HG02943 (cell line): ENCODE results near the gene TNP2.

Experiments used
- ATAC-seq: cut with Tn5 transposase; IDR thresholded peaks from one replicate; pipeline ENCODE4 v1.9.1; 2021; ENCODE audit warnings: mild to moderate bottlenecking, low read depth, moderate library complexity; ENCODE audit not compliant: unreplicated experiment

TNP2 gene

DNA sequence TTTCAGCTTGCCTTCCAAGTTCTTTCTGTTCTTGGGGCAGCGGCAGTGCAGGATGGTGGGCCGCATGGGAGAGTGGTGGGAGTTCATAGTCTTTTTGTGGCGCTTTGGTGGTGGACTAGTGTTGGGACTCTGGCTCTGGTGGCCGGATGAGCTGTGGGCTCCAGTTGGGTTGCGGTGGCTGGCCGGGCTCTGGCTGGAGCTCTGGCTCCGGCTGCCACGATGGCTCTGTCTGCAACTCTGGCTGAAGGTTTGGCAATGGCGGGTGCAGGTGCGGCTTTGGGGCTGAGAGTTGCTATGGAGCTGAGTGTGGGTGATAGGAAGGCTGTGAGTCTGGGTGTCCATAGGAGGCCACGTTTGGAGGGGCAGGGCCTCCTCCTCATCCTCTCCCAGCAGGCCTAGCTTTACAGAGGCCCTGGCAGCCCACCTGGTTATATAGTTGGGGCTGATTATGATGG is at the start of gene TNP2:
Gene TNP2 (minus strand): TSS at position 405 of the 455 bp plus-strand sequence. CDS start 63 bp downstream, at position 342.
- no peak for ATAC-seq

DNA sequence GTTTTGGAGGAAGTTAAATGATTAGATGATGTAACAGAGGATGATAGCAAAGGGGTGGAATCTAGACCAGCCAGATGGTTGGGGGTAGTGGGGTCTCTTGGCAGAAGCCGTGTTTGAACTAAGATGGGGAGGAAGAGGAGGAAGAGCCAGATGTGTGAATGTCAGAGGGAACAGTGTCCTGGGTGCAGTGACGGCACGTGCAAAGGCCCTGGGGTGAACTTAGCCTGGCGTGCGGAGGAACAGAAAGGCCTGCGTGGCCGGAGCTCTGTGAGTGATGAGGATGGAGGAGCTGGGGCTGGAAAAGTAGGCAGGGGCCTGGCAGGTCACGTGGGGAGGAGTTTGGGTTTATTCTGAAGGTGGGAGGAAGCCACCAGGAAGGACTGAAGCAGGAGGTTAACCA is 49.7 kb upstream of the TNP2 start:
- no peak for ATAC-seq

DNA sequence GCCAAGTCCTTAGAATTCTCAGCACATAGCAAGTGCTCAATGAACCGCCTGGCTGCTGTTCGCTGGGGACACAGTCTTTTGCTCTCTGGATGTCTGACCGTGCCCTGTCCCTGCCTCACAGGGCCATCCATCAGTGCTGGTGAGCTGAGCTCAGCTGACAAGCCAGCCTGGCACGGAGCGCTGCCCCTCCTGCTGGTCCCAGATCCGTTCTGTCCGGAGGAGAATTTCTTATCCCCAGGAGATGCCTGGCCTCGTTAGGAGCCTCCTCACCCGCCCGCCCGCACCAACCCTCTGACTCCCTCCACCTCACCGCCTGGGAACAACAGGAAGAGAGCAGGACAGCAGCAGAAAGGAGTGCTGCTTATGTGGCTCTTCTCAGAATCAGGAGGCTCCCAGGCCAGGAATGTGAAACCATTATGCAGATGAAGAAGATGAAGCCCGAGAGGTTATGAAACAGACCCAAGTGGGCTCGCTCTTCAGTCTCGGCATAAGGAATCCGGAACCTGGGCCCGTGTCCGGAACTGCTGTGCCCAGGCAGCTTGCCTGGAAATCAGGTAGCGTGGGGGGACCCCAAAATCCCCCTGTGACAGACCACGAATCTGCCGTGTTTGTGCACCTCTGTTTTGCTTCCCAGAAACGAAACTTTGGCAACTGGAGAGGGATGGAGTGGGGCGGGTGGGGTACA is 47.3 kb upstream of the TNP2 start:
- ATAC-seq: no peak

DNA sequence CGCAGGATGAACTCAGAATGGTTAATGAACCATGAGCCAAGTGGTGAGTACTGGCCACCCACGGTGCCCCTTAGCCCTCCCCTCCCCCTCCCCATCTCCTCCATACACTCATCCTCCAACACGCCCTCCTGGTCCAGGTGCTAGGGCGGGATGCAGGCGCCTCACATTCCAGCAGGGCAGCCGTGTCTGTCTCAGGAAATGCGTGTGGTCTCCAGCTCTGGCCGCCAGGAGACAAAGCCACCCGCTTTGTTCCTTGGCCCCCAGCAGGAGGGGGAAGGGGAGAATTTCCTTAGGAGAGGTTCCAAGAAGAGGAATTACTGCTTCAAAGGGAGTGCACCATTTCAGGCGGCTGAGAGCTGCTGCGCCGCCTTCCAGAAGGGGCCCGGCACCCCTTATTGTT is 46.4 kb upstream of the TNP2 start:
- no peak for ATAC-seq

DNA sequence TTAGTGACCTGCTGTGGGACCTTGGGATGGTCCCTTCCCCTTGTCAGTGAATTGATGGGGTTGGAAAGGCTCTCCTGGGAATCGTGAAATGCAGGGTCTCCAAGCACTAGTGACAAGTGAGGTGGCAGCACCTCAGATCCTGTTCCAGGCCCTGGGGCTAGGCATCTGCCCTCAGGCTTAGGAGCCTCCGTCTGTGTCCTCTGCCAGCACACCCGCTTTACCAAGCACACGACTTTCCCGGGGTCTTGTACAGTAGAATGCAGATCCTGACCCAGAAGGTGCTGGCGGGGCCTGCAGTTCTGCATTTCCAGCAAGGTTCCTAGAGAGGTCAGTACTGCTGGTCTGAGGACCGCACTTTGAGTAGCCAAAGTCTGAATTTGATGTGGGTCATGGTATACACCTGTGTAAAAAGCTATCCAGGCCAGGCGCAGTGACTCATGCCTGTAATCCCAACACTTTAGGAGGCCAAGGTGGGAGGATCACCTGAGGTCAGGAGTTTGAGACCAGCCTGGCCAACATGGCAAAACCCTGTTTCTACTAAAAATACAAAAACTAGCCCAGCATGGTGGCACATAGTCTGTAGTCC is 45.3 kb upstream of the TNP2 start:
- ATAC-seq: no peak

DNA sequence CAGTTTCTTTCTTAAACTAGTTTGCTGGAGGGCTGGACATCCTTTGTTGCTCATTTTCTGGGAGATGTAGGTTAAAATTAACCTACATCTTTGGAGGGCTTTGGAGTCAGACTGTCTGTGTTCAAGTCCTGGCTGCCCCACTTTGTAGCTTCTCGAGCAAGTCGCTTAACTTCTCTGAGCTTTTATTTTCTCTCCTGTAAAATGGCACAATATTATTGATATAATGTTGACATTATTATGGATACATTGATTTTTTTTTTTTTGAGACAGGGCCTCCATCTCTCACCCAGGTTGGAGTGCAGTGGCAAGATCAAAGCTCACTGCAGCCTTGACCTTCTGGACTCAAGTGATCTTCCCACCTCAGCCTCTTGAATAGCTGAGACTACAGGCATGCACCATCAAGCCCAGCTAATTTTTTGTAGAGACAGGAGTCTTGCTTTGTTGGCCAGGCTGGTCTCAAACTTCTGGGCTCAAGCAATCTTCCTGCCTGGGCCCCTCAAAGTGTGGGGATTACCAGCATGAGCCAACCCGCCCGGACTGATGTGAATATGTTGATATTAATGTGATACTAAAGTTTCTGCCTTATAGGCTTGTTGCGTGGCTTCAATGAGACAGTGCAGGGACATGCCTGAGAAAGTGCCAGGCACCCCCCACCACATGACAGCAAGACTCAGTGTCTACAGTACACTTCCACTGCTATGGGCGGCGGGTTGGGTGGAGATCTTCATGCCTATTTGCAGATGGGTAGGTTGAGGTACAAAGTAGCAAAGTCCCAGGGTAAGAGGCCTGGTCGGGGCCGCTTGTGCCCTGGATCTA is 44.6 kb upstream of the TNP2 start:
- ATAC-seq: no peak

DNA sequence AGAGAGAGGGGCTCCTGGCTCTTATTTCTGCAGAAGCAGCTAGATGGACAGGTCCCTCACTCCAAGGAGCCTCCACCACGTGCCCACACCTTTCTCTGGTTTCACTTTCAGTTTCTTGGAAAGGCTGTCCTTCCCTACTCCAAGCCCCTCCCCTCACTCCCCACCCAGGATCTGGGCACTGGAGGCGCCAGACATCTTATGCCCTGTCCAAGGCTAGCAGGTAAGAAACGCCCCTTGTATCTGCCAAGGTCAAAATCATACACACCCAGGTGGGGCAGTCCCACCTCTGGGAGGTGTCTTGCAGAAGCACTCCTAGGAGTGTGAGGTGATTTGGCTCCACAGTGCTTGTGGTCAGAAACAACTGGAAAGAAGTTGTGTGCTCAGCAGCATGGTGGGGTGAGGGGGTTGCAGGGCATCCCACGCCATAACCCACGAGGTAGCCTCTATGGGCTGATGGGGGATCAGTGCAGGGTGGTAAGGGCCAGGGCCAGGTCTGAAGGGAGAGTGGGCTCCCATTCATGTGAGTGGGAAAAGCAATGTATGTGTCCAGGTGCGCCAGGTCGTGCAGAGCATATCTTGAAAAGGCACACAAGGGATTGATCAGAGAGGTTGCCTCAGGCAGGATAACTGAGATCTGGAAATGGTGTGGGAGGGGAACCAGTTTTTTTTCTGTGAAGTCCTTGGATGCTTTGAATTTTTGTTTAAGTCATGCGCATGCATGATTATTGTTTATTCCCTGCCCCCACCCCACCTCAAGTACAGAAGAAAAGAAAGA is 43.8 kb upstream of the TNP2 start:
- no peak for ATAC-seq

DNA sequence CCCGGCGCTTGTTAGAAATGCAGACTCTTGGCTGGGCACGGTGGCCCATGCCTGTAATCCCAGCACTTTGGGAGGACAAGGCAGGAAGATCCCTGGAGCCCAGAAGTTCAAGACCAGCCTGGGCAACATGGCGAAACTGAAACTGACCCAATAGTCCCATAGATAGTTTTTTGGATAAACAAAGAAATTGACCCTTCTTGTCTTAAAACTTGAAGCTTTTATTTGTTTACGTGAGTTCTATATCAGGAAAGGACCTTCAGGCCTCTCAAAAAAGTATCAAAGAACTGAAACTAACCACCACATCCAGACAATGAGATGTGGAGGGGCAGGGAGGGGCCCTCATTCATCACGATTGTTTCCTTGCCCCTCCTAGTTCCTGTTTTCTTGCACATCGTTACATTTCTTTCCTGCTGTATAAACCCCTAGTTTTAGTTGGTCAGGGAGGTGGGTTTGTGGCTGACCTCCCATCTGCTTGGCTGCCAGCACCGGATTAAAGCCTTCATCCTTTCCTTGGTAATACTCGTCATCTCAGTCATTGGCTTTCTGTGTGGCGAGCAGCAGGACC is 42.0 kb upstream of the TNP2 start:
- ATAC-seq: no peak

DNA sequence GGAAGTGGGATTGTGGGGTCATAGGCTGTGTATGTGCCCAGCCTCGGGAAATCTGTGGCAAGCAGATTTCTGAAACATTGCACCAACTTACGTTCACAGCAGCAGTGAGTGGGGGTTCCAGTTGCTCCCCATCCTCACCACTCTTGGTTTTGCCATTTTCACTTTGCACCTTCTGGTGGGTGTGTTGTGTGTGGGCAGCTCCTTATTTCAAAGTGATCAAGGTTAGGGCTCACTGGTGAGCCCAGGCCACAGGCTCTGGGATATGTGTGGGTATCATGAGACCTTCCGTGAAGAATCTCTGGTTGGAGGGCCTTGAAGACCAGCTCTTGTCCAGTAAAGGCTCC is 41.5 kb upstream of the TNP2 start:
- ATAC-seq: no peak

DNA sequence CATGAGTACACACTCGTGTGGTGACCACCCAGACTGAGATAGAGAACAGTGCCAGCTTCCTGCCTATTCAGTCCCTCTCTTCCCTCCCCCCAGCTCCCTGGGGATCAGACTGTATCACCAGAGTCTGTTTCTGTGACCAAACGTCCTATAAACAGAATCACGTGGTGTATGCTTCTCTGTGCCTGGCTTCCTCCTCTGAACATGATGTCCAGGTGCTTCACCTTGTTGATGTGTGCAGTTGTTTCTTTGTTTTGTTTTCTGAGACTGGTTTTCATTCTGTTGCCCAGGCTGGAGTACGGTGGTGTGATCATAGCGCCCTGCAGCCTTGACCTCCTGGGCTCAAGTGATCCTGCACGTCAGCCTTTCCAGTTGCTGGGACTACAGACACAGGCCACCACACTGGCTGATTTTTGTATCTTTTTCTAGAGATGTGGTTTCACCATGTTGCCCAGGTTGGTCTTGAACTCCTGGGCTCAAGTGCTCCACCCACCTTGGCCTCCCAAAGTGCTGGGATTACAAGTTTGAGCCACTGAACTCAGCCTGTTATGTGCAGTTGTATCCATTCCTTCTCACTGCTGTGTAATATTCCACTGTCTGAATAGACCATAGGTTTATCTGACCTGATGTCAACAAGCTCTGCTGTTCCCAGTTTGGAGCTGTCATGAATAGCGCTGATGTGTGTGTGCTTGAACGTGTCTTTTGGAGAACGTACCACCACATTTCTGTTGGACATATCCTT is 40.9 kb upstream of the TNP2 start:
- peak; percentile 53 for ATAC-seq

DNA sequence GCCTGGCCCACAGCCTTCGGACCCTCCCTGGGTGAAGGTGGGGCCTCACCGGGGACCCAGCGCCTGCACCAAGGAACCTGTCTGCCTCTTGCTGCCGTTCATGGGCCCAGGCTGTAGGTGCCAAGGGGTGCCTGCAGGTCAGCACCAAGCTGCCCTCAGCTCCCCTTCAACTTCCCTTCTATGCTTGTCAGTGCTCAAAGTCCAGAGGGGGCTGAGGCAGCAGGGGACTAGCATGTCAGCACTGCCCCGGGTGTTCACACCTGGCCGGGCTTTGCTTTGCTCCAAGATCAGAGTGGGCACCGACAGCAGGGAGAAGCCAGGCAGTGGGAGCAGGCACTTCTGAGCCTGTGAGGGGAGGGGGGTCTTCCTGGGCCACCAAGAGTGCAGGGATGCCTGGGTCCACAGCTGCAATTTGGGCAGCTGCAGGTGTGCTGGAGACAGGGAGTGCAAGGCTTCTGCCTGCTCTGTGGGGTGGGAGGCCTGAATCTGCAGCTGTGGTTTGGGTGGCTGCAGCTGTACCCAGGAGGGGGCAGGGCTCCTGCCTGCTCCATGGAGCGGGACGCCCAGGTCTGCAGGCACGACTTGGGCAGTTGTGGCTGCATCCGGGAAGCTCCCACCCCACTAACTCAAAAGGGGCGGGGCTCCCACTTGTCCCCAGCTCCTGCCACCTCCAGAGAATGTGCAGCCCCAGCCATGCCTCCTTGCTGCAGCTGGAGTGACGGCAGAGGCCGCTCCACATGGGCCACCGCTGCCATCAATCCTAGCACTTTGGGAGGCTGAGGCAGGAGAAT is 39.6 kb upstream of the TNP2 start:
- no peak for ATAC-seq

DNA sequence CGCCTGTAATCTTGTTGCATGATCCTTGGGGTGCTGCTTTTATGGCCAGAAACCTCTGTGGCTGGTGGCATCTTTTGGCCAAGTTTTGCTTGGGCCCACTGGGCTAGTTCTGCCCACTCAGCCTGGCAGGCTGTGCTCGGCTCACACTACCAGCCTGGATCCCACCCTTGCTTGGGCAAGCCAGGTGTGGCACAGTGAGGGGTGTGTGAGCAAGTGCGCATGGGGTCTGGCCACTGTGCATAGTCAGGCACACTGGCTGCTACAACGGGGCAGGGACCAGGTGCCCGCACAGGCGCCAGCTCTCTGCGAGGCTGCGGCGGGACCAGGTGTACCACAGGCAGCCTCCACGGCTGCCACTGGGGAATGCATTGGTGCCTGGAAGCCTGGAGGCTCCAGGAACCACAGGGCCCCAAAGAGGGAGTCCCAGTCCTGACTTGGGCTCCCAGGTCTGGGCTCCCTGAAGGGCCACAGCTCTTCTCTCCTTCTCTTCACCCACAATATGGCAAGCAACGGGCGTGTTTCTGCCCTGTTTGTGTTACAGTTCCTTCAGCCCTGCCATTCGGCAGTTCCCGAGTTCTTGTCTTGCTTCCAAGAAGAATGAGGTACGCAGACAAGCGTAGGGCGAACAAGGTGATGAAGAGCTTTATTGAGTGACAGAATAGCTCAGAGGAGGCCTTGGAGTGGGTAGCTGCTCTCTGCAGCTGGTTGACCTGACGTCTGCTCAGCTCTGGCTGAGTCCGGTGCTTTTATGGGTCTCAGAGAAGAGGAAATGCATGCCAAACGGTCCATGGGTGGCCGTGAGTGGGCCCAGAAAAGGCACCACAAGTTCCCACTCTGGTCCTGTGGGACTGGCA is 38.7 kb upstream of the TNP2 start:
- ATAC-seq: no peak

DNA sequence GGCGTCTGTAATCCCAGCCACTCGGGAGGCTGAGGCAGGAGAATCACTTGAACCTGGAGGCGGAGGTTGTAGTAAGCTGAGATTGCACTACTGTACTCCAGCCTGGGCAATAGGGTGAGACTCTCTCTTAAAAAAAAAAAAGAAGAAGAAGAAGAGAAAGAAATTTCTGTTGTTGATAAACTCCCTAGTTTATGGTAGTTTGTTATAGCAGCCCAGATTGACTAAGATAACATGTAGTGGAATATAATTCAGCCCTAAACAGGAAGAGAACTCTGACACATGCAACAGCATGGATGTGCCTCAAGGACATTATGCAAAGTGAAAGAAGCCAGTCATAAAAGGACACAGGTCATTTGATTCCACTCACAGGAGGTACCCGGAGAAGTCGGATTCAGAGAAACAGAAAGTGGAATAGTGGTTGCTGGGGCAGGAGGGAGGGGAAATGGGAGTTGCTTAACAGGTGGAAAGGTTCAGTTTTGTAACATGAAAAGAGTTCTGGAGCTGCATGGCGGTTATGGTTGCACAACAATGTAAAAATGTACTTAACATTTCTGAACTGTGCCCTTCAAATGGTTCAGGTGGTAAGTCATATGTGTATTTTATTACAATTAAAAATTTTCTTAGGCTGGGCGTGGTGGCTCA is 38.0 kb upstream of the TNP2 start:
- no peak for ATAC-seq

DNA sequence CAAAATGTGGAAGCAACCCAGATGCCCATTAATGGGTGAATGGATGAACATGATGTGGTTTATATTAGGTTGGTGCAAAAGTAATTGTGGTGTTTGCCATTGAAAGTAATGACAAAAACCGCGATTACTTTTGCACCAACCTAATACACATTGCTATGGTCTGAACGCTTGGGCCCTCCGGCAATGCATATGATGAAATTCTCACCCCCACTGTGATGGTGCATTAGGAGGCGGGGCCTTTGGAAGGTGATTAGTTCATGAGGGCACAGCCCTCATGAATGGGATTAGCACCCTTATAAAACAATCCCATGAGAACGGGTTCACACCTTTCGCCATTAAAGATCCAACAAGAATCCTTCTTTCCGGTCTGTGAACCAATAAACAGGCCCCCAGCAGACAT is 37.3 kb upstream of the TNP2 start:
- no peak for ATAC-seq

DNA sequence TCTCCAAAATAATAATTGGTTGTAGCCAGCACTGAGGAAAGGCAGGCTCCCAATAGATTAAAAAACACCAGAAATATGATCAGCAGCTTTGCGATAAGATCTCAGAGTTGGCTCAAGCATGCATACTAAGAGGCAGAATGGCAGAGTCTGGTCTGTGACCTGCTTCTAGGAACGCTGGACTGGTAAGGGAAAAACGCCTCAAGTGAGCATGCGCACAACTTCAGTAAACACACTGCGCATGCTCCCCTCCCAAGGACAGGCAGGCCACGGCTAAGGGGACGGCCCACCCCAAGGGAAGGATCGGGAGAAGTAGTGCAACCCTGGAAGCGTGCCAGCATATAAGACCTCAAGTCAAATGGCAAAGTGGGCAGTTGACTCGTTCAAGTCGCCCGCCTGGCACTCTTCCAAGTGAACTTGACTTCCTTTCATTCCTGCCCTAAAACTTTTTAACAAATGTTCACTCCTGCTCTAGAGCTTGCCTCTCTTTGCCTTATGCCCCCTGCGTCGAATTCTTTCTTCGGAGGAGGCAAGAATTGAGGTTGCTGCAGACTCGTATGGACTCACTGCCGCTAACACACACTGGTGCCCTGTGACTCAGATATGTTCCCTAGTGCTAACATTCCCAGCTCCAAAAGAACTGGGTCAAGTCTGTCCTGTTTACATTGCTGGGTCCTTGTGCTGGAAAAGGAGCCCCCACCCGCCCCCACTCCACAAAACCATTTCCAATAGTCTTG is 34.4 kb upstream of the TNP2 start:
- no peak for ATAC-seq

DNA sequence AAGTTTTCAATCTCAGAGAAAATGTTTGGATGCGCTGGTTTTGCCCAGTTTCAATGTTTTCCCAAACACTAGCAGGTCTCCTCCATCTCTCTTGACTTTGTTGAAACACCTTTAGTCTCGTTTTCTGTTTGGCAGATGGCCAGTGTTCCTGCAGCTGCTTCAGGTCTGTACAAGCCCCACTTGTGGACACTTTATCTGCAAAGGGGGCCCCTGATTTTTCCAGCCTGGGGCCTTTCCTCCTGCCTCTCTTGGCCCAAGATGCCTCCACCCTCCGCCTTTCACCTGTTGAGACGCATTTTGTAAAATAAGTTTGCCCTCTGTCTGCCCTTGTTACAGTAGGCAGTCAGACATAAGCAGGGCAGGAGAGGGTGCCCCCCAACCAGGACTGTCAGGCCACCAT is 33.9 kb upstream of the TNP2 start:
- ATAC-seq: no peak
